HG03342 (cell line): Measurements from ENCODE around the gene SLC49A3.

ENCODE experiments used
- ATAC-seq: cut with Tn5 transposase; IDR thresholded peaks from one replicate; pipeline ENCODE4 v1.9.1; 2021; ENCODE audit warnings: mild to moderate bottlenecking, moderate library complexity; ENCODE audit not compliant: unreplicated experiment

The SLC49A3 gene

GRCh38 chr4:667545-667925 lies 21.4 kb downstream of the SLC49A3 start:
- ATAC-seq, result no peak

GRCh38 chr4:666822-667544 lies 22.0 kb downstream of the SLC49A3 start:
- no peak for ATAC-seq

GRCh38 chr4:666436-666810 lies 22.5 kb downstream of the SLC49A3 start:
- no peak for ATAC-seq

GRCh38 chr4:665751-666435 lies 23.1 kb downstream of the SLC49A3 start:
- ATAC-seq, result no peak

- no peak for ATAC-seq
These were observed 23.6 kb downstream of the SLC49A3 start for GRCh38 chr4:665381-665750.

- no peak for ATAC-seq
These were observed 24.2 kb downstream of the SLC49A3 start for GRCh38 chr4:664713-665231.

- peak; percentile 70 for ATAC-seq
These were observed 25.2 kb downstream of the SLC49A3 start for GRCh38 chr4:663438-664428.

GRCh38 chr4:663046-663437 lies 25.9 kb downstream of the SLC49A3 start:
- ATAC-seq, result no peak

- ATAC-seq, result no peak
These were observed 26.8 kb downstream of the SLC49A3 start for GRCh38 chr4:661881-662761.

GRCh38 chr4:661231-661630 lies 27.7 kb downstream of the SLC49A3 start:
- ATAC-seq, result no peak

GRCh38 chr4:660401-660800 lies 28.6 kb downstream of the SLC49A3 start:
- no peak for ATAC-seq

- ATAC-seq, result no peak
These were observed 29.1 kb downstream of the SLC49A3 start for GRCh38 chr4:659851-660250.

GRCh38 chr4:658681-659667 lies 30.0 kb downstream of the SLC49A3 start:
- ATAC-seq, result no peak

GRCh38 chr4:657834-658667 lies 30.9 kb downstream of the SLC49A3 start:
- ATAC-seq, result no peak

GRCh38 chr4:657338-657833 lies 31.6 kb downstream of the SLC49A3 start:
- no peak for ATAC-seq

GRCh38 chr4:656436-657337 lies 32.3 kb downstream of the SLC49A3 start:
- no peak for ATAC-seq
